ENCODE data around the gene CLNK.

CLNK gene

GRCh38 chr4:10612476-10612875, 72.1 kb downstream of the CLNK start:
- no peak for DNase-seq (ENCODE audit: low read depth in 2 of 2)

- DNase-seq (ENCODE audit: low read depth in 2 of 2): peak; percentile 76 to 81
Measured at GRCh38 chr4:10611673-10612072, 72.9 kb downstream of the CLNK start.

GRCh38 chr4:10608501-10609219, 75.9 kb downstream of the CLNK start:
- no peak for DNase-seq (ENCODE audit: low read depth in 2 of 2)

DNA sequence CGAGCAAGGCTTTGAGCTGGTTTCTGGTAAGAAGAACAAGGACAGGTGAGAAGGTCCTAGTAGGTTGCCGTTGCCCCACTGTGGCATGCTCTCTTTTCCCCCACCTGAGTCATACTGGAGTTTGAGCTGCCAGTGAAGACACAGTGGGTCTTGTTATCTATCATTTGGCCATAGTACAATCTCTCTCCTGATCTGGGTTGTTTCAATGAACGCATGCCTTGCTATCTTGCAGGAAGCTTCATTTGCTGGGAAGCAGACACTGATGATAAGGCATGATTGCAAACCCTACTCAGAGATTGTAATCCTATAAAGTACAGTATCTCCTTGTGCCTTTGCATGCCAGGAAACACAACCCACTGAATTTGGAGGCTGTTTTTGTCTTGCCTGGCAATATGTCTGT, 77.4 kb downstream of the CLNK start:
- DNase-seq (ENCODE audit: low read depth in 2 of 2): no peak

DNA sequence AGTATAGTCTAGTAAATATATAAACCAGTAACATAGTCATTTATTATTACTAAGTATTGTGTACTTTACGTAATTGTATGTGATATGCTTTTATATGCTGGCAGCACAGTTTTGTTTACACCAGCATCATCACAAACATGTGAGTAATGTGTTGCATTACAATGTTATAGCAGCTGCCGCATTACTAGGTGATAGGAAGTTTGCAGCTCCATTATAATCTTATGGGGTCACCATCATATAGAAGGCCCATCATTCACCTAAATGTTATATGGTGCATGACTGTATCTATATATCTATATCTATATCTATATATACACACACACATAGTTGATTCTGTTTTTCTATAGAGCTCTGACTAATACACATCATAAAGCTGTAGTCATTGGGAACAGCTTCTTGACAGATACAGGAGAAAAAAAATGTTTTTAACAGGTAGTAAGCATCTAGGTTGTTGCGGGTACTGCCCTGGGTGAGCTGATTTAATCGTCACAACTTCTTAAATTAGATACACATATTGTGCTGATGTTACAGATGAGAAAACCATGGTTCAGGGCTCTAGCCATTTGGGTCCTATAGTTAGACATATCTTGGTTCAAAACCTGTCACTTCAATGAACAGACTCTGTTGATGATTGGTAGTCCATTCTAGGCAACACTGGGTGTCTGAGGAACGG, 77.9 kb downstream of the CLNK start:
- DNase-seq (ENCODE audit: low read depth in 2 of 2): no peak

DNA sequence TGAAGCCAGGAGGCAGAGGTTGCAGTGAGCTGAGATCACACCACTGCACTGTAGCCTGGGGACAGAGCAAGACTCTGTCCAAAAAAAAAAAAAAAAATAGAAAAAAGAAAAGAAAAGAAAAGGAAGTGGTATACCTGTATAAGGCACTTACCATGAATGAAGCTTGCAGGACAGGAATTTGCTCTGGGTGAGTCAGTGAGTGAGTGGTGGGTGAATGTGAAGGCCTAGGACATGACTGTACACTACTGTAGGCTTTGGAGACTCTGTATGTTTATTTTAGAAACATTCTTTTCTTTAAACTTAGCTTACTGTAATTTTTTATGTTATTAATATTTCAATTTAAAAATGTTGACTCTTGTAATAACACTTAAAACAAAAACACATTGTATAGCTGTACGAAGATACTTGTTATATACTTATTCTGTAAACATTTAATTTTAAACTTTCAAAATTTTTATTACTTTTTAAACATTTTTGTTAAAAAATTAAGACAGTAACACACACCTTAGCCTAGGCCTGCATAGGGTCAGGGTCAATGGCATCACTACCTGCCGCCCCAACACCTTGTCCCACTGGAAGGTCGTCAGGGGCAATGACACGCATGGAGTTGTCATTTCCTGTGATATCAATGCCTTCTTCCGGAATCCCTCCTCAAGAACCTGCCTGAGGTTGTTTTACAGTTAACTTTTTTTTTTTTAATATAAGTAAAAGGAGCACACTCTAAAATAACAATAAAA, 78.7 kb downstream of the CLNK start:
- no peak for DNase-seq (ENCODE audit: low read depth in 2 of 2)

- no peak for DNase-seq (ENCODE audit: low read depth in 2 of 2)
Measured at GRCh38 chr4:10605031-10605430, 79.5 kb downstream of the CLNK start.

DNA sequence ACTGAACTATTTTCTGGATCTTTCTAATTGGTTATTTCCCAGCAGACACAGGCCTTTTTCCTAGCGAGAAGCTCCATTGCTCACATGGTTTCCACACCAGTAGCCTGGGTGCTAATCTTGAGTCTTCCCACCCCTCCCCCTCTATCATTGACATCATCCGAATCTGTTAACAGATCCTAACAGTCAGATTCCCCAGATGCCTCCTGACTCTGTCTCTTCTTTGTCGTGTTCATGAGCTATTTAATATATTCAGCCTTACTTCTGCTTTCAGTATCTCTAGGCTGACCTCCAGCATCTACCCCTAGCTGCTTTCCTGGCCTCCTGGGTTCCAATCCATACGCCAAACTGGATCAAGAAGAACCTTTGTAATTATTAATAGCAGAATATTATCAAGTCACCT, 85.0 kb downstream of the CLNK start:
- DNase-seq (ENCODE audit: low read depth in 2 of 2): no peak

DNA sequence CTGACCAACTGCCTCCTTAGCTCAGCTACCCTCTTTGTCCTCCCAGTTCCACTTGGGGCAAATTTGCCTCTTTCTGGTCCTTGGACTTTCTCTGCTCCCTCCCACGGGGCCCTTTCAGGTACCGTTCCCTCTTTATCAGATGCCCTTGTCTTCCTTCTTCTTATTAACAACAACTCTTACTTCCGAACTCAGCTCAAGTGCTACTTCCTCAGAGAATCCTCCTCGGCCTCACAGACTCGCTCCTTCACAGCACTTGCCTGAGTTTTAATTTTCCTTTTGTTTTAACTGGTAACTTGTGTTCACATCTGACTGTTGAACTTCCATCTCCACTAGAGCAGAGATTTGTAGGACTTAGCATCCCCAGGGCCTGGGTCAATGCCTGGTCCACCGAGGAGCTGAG, 85.7 kb downstream of the CLNK start:
- DNase-seq (ENCODE audit: low read depth in 2 of 2): no peak

GRCh38 chr4:10596586-10597290, 87.8 kb downstream of the CLNK start:
- no peak for DNase-seq (ENCODE audit: low read depth in 2 of 2)

DNA sequence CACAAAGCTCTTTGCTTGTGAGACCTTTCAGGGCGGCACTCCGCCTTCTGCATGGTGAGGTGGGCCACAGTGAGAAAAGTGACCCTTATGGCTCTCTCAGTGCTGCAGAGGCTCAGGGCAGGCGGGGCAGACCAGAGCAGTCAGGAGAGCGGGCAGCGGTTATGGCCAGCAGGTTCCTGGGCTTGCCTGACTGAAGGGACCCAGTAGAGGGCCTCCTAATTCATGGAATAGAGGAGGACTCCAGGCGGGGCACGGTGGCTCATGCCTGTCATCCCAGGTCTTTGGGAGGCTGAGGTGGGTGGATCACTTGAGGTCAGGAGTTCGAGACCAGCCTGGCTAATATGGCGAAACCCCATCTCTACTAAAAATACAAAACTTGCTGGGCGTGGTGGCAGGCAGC, 91.4 kb downstream of the CLNK start:
- no peak for DNase-seq (ENCODE audit: low read depth in 2 of 2)

- DNase-seq (ENCODE audit: low read depth in 2 of 2): no peak
Measured at GRCh38 chr4:10590896-10591295, 93.7 kb downstream of the CLNK start.

DNA sequence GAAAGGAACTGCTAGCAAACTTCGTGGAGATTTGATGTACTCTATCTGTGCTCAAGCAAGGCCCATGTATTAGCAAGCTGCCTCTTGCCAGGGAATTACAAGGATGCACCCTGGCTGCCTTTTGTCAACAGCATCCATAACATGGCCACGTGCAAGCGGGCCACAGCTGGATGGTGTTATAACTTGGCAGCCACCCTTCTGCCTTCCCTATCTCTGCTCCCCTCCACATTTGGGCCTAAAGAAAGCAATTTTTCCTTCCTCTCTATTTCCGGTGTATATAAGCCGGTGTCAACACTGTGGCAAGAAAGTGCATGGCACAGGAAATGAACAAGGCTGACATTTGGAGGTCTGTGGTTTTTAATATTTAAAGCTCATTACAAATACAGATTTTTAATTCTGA, 94.8 kb downstream of the CLNK start:
- DNase-seq (ENCODE audit: low read depth in 2 of 2): no peak

DNA sequence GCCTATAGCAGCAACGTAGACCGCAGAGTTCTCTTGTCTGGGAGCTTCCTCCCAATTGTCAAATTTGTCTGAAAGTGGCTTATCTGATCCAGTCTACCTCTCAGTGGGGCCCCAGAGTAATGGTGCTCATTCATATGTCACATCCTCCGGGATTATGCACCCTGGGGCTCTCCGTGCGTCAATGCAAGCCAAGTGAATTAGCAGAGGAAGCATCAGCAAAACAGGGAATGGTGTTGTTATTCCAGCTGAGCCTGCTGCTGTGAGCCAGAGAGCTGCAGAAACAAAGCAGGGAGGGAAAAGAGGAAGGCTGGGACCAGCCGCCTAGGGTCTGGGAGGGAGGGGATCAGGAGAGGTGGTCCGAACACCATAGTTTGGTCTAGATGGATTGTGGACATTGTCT, 95.2 kb downstream of the CLNK start:
- no peak for DNase-seq (ENCODE audit: low read depth in 2 of 2)

DNA sequence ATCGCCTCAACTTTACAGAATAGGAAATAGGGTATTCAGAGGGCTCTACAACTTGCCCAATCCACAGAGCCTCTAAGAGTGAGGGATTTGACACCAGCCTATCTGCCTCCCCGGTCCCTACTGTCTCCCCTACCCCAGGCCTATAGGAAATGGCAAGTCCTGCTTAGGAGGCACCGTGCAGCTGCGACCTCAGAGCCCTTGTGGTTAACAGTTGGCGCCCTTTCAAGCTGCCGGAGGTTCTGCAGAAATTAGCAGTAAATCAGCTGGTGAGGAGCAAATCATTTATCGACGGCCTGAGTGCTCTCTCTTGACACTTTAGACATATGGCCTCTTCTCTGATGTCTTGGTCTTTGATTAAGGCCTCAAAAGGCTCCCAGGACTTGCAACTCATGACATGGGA, 96.9 kb downstream of the CLNK start:
- DNase-seq (ENCODE audit: low read depth in 2 of 2): no peak

- no peak for DNase-seq (ENCODE audit: low read depth in 2 of 2)
Measured at GRCh38 chr4:10587296-10587695, 97.3 kb downstream of the CLNK start.

GRCh38 chr4:10584042-10584441, 100.5 kb downstream of the CLNK start:
- peak in 1 of 2 experiments; percentile 39 for DNase-seq (ENCODE audit: low read depth in 2 of 2)

- DNase-seq (ENCODE audit: low read depth in 2 of 2): no peak
Measured at GRCh38 chr4:10582951-10583350, 101.6 kb downstream of the CLNK start.

DNA sequence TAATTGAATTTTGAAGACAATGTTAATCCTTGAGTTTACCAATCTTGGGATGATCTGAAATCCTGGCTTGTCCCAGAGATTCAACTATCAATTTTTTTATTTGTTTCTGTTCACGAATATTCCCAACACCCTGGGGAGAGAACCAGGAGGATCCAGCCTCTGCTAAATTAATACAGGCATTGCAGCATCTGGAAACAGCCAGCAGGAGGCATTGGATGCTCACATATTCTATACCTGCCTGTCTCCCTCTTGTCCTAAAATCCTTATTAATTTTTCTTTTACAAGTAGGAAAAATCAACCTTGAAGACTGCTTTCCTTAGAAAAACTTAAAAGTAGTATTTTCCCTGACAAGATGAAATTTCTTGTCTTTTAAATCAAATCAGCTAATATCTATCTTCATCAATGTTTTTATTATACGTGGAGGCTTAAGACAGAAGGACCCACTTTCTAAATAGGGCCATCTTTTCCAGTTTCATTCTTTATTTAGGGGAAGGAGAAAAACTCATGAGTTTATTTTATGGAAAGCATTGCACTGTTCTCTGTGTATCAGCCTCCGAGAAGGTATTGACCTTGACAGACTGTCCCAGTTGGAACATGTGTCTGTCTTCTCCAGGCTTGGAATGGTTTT, 102.4 kb downstream of the CLNK start:
- no peak for DNase-seq (ENCODE audit: low read depth in 2 of 2)

DNA sequence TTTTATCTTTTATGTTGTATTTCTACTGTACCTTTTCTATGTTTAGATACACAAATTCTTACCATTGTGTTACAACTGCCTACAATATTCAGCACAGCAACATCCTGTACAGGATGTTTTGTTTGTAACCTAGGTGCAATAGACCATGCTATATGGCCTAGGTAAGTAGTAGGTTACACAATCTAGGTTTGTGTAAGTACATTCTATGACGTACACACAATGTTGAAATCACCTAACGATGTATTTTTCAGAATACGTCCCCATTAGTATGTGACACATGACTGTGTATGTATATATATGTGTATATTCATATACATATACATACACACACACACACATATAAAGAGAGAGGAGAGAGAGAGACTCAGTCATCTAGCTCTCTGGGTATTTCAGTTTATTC, 103.5 kb downstream of the CLNK start:
- DNase-seq (ENCODE audit: low read depth in 2 of 2): no peak

DNA sequence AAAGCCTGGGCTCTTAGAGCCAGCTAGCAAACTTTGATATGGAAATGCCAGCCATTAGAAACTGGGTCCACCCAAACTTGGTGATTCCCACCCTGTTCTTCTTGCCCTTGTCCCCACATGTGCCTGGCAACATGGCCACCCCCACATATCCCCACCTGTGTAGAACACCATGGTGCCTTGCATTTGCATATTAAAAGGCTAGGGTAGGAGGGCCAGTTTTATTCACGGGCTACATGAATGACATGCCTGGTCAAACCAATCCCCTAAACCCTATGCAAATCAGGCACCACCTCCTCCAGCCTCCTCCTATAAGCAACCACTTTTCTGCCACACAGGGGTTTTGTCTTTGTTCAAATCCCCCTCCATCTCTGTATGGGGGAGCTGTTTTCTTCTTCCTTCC, 104.9 kb downstream of the CLNK start:
- DNase-seq (ENCODE audit: low read depth in 2 of 2): no peak
